Neuron (in vitro differentiated cells): ENCODE measurements around the gene NDUFAF8.

Experiments
- H2AFZ ChIP-seq: one replicate; pipeline ENCODE4 v1.6.1; 2013; ENCODE audit warnings: low read depth, mild to moderate bottlenecking, inconsistent platforms, low read length, moderate library complexity
- H3K27me3 ChIP-seq: one replicate; pipeline ENCODE4 v1.6.1; 2013; ENCODE audit warnings: low read length; ENCODE audit not compliant: insufficient read depth
- H3K36me3 ChIP-seq: one replicate; pipeline ENCODE4 v1.6.1; 2013; ENCODE audit warnings: low read length; ENCODE audit not compliant: insufficient read depth
- H3K4me1 ChIP-seq: one replicate; pipeline ENCODE4 v1.6.1; 2013; ENCODE audit warnings: low read length; ENCODE audit not compliant: insufficient read depth
- H3K4me3 ChIP-seq: 2 replicates; pipeline ENCODE4 v1.5.1; 2013; ENCODE audit warnings: mild to moderate bottlenecking, low read length, moderate library complexity
- H3K9me3 ChIP-seq: one replicate; pipeline ENCODE4 v1.6.1; 2013; ENCODE audit warnings: low read length

Gene NDUFAF8

GRCh38 chr17:81196505-81197408 lies 42.4 kb upstream of the NDUFAF8 start:
- peaks cover 73% of the 10 kb centered on the region for H3K36me3 ChIP-seq
- no peaks in the 10 kb centered on the region for H3K9me3 ChIP-seq
- H3K4me1 ChIP-seq: no peaks in the 10 kb centered on the region
- H3K4me3 ChIP-seq: no peak overlapping the region
- no peaks in the 10 kb centered on the region for H3K27me3 ChIP-seq
- H2AFZ ChIP-seq: no peak overlapping the region

DNA sequence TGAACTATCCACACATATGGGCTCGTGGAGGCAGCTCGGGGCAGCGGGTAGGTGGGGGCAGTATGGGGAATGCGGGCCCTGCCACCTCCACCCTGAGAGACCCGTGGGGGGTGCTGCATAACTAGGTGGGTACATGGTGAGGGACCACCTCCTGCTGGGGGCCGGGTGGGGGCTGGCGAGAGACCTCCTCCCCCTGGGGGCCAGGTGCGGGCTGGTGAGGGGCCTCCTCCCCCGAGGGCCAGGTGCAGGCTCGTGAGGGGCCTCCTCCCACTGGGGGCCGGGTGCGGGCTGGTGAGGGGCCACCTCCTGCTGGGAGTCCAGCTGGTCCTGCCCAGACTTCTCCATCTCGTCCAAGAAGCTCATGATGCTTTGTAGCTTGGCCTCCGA lies 41.7 kb upstream of the NDUFAF8 start:
- H3K4me1 ChIP-seq: no peaks in the 10 kb centered on the region
- peaks cover 70% of the 10 kb centered on the region for H3K36me3 ChIP-seq
- H2AFZ ChIP-seq: no peak overlapping the region
- H3K4me3 ChIP-seq: no peak overlapping the region
- H3K27me3 ChIP-seq: no peaks in the 10 kb centered on the region
- H3K9me3 ChIP-seq: no peaks in the 10 kb centered on the region

DNA sequence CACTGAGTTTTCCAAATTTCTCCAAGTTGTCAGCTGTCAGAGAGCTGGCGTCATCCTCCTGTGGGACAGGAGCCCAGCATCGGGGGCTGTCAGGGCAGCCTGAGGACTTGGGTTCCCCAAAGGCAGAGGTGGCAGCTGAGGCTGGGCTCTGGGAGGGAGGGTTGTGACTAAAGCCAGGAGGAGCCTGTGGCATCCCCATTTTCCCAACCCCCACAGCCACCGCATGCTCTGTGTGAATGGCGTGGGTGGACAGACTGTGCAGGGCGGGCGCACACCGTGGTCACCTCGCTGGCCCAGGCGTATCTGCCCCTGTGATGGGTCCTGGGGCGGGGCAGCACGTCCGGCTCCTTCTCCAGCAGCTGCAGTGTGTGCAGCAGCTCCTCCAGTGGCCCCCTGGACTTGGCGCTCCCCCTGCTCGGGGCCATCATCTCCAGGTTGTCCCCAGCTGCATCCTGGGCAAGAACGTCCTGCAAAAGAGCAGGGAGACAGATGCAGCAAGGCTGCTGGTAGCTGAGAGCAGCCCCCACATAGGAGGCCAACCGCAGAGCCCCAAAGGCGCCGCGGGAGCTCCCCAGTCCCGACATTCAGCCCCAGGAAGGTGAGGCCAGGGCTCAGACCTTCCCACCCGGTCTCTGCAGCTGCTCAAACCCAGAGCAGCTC lies 41.2 kb upstream of the NDUFAF8 start:
- H3K36me3 ChIP-seq: peaks cover 71% of the 10 kb centered on the region

GRCh38 chr17:81198826-81199481 lies 40.2 kb upstream of the NDUFAF8 start:
- no peaks in the 10 kb centered on the region for H3K9me3 ChIP-seq
- no peak overlapping the region for H3K4me3 ChIP-seq
- no peaks in the 10 kb centered on the region for H3K4me1 ChIP-seq
- H3K27me3 ChIP-seq: no peaks in the 10 kb centered on the region
- H3K36me3 ChIP-seq: peaks cover 74% of the 10 kb centered on the region
- no peak overlapping the region for H2AFZ ChIP-seq

More for the DNA sequence above, 41.2 kb upstream of the NDUFAF8 start:
- Histone ChIP-seq H3K4me1 (no peaks in the 10 kb centered on the region), H3K4me3 (no peak overlapping the region), H3K27me3 (no peaks in the 10 kb centered on the region), H3K9me3 (no peaks in the 10 kb centered on the region), H2AFZ (no peak overlapping the region)

- no peak overlapping the region for H2AFZ ChIP-seq
- H3K9me3 ChIP-seq: no peaks in the 10 kb centered on the region
- H3K36me3 ChIP-seq: peaks cover 74% of the 10 kb centered on the region
- H3K4me1 ChIP-seq: no peaks in the 10 kb centered on the region
- H3K4me3 ChIP-seq: no peak overlapping the region
- no peaks in the 10 kb centered on the region for H3K27me3 ChIP-seq
Measured at GRCh38 chr17:81199482-81199830, 39.7 kb upstream of the NDUFAF8 start.

GRCh38 chr17:81200201-81200600 lies 38.9 kb upstream of the NDUFAF8 start:
- H3K27me3 ChIP-seq: no peaks in the 10 kb centered on the region
- peaks cover 70% of the 10 kb centered on the region for H3K36me3 ChIP-seq
- no peaks in the 10 kb centered on the region for H3K4me1 ChIP-seq
- H2AFZ ChIP-seq: no peak overlapping the region
- no peak overlapping the region for H3K4me3 ChIP-seq
- H3K9me3 ChIP-seq: no peaks in the 10 kb centered on the region

GRCh38 chr17:81200695-81201580 lies 38.2 kb upstream of the NDUFAF8 start:
- Histone ChIP-seq H3K9me3 (no peaks in the 10 kb centered on the region), H3K36me3 (peaks cover 66% of the 10 kb centered on the region), H3K27me3 (no peaks in the 10 kb centered on the region), H3K4me3 (no peak overlapping the region), H3K4me1 (no peaks in the 10 kb centered on the region), H2AFZ (no peak overlapping the region)

- Histone ChIP-seq H2AFZ (no peak overlapping the region), H3K4me1 (no peaks in the 10 kb centered on the region), H3K9me3 (no peaks in the 10 kb centered on the region), H3K4me3 (no peak overlapping the region), H3K36me3 (peaks cover 60% of the 10 kb centered on the region), H3K27me3 (no peaks in the 10 kb centered on the region)
Measured at GRCh38 chr17:81202318-81202717, 36.8 kb upstream of the NDUFAF8 start.

- peaks cover 57% of the 10 kb centered on the region for H3K36me3 ChIP-seq
- no peaks in the 10 kb centered on the region for H3K4me1 ChIP-seq
- H3K9me3 ChIP-seq: no peaks in the 10 kb centered on the region
- no peak overlapping the region for H3K4me3 ChIP-seq
- H3K27me3 ChIP-seq: no peaks in the 10 kb centered on the region
- no peak overlapping the region for H2AFZ ChIP-seq
Measured at GRCh38 chr17:81203136-81203535, 36.0 kb upstream of the NDUFAF8 start.

GRCh38 chr17:81204578-81204977 lies 34.5 kb upstream of the NDUFAF8 start:
- H3K9me3 ChIP-seq: no peaks in the 10 kb centered on the region
- H3K27me3 ChIP-seq: no peaks in the 10 kb centered on the region
- no peaks in the 10 kb centered on the region for H3K4me1 ChIP-seq
- H3K36me3 ChIP-seq: peaks cover 45% of the 10 kb centered on the region
- H3K4me3 ChIP-seq: no peak overlapping the region
- no peak overlapping the region for H2AFZ ChIP-seq

- H3K9me3 ChIP-seq: no peaks in the 10 kb centered on the region
- no peaks in the 10 kb centered on the region for H3K4me1 ChIP-seq
- H3K36me3 ChIP-seq: peaks cover 38% of the 10 kb centered on the region
- no peaks in the 10 kb centered on the region for H3K27me3 ChIP-seq
- H3K4me3 ChIP-seq: no peak overlapping the region
- H2AFZ ChIP-seq: no peak overlapping the region
Measured at GRCh38 chr17:81206166-81206565, 33.0 kb upstream of the NDUFAF8 start.

DNA sequence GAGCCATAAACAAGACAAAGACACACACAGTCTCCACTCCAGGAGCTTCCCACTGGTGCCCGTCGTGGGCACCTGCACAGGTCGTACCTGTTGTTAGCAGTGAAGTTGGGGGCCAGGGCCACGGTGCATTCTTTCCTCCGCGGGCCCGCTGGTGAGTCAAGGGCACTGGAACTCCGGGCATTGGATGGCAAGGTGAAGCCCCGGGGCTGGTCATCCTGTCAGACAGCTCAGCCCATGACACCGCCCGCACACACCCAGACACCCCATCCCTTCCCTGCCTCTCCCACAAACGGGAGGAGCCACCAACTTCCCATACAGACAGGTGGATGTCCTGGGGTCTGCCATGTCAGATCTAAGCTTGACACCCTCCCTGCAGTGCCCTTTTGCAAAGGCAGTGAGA lies 32.5 kb upstream of the NDUFAF8 start:
- no peak overlapping the region for H3K4me3 ChIP-seq
- no peak overlapping the region for H2AFZ ChIP-seq
- no peaks in the 10 kb centered on the region for H3K4me1 ChIP-seq
- H3K27me3 ChIP-seq: no peaks in the 10 kb centered on the region
- no peaks in the 10 kb centered on the region for H3K9me3 ChIP-seq
- H3K36me3 ChIP-seq: peaks cover 39% of the 10 kb centered on the region
